GM18508 (cell line): Measurements from ENCODE around the gene LRWD1.
"Not testable (repeated sequence)": the region's sequence is repeated elsewhere in the genome, so short reads cannot be mapped to it uniquely, and the experiment has no call there.

Experiments used
- ATAC-seq: cut with Tn5 transposase; IDR thresholded peaks from one replicate; pipeline ENCODE4 v1.9.1; 2021; ENCODE audit warnings: moderate number of reproducible peaks; ENCODE audit not compliant: insufficient read depth, unreplicated experiment

The LRWD1 gene

DNA sequence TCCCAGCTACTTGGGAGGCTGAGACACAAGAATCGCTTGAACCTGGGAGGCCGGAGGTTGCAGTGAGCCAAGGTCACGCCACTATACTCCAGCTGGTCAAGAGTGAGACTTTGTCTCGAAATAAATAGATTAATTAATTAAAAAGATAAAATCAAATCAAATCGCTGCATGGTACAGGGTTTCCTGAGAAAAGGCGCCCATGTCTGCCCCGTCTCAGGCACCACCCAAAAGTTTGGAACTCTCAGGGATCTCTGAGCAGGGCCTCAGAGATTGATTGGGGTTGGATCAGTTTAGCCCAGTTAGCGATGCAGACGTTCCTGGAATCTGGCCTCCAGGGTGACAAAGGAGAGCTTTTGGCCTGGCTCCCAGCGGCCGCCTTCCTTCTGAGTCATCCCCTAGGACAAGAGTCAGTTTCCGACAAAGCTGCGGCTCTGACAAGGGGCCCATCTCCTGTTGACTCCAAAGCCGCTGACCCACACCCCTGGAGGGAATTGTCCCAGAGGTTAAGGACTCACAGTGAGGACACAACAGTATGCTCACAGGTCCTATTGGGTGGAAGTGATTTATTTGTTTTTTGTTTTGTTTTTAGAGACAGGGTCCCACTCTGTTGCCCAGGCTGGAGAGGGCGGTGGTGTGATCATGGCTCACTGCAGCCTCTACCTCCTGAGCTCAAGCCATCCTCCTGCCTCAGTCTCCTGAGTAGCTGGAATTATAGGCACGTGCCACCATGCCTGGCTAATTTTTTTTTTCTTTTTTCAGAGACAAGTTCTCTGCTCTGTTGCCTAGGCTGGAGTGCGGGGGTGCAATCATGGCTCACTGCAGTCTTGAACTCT is 24.6 kb upstream of the LRWD1 start:
- no peak for ATAC-seq

DNA sequence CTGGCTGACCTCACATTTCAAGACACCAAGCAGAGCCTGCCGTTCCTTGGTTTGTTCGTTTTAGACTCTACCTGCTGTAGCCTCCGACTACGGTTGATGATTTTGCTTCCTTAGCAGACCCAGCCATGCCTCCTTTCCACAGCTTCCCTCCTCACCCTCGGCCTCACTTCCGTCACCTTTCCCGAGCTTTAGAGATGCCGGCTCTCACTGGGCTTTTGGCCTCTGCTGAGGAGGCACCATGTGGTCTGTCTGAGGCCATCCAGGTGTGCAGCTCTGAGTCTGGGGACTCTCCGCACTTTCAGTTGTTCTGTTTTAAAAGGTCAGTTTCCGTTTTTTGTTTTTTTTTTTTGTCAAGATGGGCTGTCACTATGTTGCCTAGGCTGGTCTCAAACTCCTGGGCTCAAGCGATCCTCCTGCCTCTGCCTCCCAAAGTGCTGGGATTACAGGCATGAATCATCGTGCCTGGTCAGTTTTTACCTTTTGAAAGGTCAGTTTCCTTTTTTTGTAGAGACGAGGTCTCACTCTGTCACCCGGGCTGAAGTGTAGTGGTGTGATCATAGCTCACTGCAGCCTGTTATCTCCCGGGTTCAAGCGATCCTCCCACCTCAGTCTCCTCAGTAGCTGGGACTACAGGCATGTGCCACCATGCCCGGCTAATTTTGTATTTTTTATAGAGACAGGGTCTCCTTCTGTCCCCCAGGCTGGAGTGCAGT is 19.7 kb upstream of the LRWD1 start:
- ATAC-seq, result peak; percentile 40

DNA sequence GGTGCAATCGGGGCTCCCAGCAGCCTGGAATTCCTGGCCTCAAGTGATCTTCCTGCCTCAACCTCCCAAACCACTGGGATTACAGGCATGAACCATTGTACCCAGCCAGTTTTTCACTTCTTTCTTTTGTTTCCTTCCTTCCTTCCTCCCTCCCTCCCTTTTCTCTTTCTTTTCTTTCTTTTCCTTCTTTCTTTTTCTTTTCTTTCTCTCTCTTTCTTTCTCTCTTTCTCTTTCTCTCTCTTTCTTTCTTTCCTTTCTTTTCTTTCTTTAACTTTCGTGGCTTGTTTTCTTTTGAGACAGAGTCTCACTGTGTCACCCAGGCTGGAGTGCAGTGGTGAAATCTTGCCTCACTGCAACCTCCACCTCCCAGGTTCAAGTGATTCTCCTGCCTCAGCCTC is 19.1 kb upstream of the LRWD1 start:
- ATAC-seq, result no peak

DNA sequence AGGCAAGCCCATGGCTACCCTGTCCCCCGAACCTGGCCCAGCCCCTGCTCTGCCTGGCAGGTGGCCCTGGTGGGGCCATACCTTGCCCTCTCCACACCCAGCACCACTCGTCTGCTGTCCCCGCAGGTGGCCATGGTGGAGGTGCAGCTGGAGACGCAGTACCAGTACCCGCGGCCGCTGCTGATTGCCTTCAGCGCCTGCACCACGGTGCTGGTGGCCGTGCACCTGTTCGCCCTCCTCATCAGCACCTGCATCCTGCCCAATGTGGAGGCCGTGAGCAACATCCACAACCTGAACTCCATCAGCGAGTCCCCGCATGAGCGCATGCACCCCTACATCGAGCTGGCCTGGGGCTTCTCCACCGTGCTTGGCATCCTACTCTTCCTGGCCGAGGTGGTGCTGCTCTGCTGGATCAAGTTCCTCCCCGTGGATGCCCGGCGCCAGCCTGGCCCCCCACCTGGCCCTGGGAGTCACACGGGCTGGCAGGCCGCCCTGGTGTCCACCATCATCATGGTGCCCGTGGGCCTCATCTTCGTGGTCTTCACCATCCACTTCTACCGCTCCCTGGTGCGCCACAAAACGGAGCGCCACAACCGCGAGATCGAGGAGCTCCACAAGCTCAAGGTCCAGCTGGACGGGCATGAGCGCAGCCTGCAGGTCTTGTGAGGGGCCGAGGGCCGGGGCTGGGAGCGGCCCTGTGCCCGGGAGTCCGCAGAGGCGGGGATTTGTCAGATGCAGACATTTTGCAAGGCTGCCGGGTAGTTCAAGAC is 18.2 kb upstream of the LRWD1 start:
- no peak for ATAC-seq

DNA sequence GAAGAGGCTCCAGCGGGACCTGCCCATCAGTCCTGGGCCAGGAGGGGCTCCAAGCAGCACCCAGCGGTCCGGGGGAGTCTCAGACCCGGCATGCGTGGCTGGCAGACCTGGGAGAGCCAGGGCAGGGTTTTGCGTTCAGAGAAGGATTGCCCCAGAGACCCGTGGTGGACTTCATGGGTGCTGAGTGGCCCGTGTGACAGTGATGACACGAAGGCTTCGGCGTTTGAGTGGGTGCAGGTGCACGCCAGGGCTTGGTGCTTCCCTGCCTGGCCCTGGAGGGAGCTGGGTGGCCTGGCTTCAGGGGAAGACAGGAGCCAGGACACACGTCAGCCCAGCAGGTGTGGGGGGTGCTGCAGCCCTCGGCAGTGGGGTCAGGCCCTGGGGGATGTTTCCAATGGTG is 17.5 kb upstream of the LRWD1 start:
- no peak for ATAC-seq

DNA sequence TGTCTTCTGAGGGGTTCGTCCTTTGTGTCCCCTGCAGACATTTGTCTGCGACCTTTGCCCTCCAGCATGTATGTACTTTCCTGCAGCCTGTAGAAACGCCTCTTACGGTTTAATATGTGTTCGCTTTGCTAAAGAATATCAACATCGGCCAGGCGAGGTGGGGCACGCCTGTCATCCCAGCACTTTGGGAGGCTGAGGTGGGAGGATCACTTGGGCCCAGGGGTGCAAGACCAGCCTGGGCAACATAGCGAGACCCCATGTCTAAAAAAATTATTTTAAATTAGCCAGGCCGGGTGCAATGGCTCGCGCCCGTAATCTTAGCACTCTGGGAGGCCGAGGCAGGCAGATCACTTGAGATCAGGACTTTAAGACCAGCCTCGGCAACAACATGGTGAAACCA is 15.6 kb upstream of the LRWD1 start:
- ATAC-seq, result no peak

DNA sequence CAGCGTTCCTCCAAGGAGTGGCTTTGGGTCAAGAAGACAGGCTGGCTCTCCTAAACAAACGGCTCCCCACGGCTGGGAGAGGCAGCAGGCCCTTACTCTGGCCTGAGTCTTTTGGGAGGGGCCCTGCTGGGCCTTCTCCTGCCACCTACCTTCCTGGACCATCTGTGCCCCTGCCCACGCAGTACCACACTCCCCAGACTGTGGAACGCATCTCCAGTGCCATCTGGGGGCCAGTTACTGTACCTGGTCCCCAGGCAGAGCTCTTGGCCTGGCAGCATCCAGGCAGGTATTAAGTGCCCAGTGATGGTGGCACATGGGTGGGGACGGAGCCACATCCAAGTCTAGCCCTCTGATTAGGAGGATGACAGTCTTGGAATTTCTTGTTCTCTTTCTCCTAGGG is 14.5 kb upstream of the LRWD1 start:
- ATAC-seq, result no peak

DNA sequence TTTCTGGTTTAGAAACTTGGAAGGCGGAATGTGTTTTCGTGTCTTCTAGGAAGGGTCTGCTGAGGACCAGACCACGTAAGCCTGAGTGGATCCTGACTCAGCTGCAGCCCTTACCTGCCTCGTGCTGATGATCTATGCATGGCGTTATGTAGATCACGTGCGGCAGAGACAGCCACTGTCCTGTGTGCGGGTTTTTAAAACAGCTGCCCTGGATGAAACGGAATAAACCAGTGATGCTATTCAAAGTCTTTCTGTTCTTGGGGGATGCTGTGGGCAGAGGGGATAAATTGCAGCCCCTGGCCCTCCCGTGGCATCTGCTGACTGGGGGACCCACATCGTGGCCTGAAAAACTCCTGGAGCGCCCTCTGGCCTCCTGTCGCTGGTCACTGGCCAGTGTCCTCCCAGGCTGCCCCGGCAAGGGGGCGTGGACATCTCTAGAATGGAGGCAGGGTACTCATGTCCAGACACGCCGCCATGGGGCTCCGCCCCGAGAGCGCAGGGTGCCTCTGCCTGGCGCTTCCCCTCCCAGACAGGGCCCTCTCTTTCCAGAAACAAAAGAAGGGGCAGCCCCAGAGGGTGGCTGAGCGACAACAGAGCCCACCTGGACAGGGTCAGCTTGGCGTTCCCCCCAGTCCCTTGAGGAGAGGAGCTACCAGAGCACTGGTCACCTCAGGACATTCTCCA is 13.3 kb upstream of the LRWD1 start:
- ATAC-seq, result no peak

DNA sequence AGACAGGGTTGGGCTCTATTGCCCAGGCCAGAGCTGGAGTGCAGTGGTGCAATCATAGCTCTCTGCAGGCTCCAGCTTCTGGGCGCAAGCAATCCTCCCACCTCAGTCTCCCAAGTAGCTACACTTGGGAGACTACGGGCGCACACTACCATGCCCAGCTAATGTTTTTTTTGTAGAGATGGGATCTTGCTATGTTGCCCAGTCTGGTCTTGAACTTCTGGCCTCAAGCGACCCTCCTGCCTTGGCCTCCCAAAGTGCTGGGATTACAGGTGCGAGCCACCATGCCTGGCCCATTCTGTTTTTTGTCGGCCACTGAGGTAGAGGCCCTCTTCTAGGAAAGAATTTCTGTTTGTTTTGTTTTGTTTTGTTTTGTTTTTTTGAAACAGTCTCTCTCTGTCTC is 12.3 kb upstream of the LRWD1 start:
- ATAC-seq, result no peak

DNA sequence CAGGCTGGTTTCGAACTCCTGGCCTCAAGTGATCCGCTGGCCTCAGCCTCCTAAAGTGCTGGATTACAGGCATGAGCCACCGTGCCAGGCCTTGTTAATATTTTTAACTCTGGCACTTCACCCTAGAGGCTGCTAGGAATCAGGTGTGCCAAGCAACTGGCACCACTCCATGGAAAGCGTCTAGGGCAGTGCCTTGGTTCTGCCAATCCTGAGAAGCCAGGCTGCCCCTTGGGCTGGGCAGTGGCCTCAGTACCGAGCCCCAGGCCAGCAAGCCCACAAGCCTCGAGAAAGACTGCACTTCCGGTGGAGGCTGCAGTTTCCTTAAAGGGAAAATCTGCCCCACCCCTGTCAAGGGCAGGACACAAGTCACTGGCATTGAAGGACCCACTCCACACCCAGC is 11.5 kb upstream of the LRWD1 start:
- no peak for ATAC-seq

DNA sequence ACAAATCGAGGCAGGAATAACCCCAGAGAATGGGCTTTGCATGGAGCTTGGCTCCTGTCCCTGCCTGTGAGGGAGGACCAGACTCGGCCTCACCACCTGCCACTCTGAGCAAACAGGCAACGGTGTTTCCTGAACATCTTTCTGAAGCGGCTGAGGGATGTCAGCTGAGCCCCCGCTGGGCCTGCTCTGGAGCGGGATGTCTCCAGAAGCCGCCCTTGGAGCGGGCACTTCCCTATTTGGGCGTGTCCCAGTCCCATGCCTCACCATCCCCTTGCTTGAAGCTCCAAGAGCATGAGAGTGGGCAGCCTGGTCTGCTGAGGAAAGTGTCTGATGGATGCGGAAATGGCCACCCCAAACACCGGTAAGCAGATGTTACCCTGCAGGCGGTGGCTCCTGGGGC is 10.3 kb upstream of the LRWD1 start:
- ATAC-seq, result no peak

DNA sequence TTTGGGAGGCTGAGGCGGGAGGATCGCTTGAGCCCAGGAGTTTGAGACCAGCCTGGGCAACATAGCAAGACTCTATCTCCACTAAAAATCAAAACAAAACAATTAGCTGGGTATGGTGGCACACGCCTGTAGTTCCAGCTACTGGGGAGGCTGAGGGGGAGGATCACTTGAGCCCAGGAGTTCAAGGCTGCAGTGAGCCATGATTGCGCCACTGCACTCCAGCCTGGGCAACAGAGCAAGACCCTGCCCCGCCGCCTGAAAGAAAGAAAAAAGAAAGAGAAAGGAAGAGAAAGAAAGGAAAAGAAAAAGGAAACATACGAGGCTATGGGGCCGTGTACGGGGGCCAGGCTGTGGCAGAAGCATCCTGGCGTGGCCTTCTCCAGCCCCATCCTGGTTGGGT is 9.9 kb upstream of the LRWD1 start:
- not testable (repeated sequence) for ATAC-seq

DNA sequence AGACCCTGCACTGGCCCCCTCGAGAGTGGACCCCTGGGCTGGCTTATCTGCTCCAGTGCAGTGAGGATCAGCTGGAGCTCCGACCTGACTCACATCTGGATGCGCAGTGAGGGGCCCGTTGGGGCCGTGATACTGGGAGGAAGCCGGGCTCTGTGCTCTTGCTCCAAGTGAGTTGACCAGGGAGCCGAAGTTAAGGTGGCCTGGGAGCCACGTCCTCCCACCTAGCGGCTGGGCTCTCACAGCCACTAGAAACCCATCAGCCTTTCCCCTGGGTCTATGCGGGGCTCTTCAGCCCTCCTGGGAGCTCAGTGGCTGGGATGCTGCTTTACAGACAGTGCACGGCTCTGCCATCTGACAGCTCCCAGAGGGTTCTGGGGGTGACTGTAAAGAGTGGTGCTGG is 9.2 kb upstream of the LRWD1 start:
- no peak for ATAC-seq

DNA sequence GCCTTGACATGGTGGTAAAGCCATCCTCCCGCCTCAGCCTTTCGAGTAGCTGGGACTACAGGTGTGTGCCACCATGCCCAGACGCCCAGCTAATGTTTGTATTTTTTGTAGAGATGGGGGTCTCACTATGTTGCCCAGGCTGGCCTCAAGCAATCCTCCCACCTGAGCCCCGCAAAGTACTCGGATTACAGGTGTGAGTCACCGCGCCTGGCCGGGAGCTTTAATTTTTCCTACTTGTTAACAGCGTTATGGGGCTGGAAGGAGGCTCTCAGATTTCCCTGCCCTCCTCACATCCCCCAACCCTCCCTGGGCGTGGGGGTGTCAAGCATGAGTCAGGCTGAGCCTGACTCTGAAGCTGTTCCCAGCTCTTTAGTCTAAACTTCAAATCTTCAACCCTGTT is 8.5 kb upstream of the LRWD1 start:
- no peak for ATAC-seq

DNA sequence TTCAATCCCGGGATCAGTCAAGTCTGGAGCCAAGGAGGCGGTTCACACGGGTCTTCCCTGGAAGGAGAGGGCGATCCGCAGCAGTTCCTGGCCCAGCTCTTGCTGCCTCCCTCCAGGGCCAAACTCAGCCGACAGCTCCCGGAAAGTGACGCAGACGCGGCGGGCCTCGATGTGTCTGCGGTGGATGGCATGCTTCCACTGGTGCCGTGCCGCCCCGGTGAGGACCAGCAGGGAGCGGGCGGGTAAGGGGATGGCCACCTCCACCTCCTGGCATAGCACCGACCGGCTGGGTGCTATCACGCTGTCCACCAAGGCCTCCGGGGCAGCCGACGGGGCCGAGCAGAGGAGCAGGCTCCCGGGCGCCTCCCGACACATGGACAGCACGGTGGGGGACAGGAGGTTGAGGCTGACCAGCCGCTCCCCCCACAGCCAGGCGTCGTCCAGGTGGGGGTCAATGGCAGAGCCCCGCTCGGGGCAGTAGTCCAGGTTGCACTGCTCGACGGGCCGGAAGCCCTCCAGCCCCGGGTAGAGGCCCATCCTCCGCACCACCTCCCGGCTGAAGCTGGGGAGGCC is 7.3 kb upstream of the LRWD1 start:
- ATAC-seq, result no peak

DNA sequence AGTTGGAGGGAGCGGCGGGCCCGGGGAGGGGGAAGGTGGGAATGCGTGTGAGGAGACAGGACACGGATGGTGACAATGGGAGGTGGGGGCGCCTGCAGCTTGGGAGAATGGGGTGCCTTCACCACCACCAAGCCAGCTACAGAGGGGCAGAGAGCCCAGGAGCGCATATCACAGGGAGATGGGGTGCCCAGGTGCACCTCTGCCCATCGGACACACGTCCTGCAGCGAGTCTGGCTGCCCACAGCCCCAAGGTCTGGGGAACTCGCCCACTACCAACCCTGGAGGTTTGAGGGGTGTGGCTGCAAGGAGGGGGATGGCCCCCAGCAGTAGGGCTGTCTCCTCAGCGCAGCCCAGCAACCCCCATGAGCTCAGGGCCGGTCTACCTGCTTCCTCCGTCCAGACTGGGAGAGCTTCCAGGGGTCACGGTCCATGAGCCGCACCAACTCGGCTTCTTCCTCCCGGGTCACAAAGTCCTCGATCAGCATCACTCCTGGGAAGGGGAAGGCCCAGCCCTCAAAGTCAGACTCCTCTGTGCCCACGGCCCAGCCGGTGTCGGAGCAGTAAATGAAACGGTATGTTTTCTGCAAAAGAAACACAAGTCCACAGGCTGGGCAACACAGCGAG is 5.5 kb upstream of the LRWD1 start:
- ATAC-seq, result no peak

DNA sequence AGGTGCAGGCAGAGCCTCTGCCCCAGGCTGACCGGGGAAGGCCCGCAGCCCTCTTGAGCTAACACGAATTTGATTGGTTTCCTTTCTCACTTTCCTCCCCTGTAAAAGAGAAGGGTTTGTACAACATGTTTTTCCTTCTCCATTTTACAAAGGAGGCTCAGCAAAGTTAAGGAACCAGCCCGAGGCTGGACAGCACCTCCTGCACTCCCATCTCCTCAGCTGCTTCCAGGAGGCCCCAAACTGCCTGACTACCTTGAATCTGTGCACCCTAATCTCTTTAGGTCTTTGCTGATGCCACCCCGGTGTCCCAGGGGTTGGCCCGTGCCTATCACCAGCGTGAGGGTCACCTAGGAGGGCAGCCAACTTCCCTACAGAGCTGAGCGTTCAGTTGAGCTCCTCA is 4.3 kb upstream of the LRWD1 start:
- ATAC-seq, result no peak

DNA sequence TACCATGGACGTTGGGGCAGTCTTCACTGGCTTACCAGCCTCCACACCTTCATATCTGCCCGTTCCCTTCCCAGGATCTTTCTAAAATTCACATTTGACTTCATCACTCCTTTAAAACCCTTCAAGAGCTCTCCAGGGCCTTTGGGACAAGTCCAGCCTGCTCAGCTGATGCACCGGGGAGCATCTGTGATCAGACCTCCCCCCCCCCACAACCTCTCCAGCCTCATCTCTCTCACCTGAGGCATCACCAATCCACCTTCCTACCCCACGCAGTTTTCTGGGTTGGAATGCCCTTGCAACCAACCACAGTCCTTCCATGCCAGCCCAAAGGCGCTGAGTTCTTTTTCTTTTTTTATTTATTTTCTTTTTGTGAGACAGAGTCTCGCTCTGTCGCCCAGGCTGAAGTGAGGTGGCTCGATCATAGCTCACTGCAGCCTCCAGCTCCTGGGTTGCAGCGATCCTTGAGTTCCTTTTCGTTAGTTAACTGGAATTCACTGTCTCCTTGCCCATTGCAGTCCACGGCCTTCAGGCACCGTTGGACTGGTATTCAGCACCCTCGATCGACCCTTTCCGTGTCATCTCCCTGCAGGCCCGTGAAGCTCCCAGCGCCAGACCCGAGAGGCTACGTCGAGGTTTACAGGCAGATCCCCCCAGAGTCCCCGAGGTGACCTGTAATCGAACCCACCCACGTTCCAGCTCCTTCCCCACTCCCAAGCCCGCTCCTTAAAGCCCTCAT is 775 bp upstream of the LRWD1 start:
- no peak for ATAC-seq

DNA sequence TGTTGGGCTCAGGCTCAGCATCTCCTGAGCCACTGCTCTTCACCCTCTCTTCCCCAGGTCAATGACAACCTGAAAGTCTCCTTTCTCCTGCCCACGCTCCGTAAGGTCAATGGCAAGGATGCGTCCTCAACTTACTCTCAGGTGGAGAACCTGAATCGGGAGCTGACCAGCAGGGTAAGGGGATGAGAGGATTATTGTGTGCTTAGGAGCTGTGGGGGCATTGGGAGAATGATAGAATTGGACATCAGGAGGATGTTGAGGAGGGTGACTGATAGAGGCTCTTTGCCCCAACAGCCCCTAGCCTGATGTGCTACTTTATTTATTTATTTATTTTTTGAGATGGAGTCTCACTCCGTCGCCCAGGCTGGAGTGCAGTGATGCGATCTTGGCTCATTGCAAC is 1.3 kb downstream of the LRWD1 start:
- ATAC-seq, result no peak
